ENCODE data around the gene TSPAN9.

Gene TSPAN9

GRCh38 chr12:3207175-3207574 lies 130.0 kb downstream of the TSPAN9 start:
- Histone ChIP-seq H3K4me1 (ENCODE audit: insufficient read depth, low read length) (peaks cover 19% of the 10 kb centered on the region), H3K9ac (ENCODE audit: low read depth, low read length) (no peak overlapping the region), H3K36me3 (ENCODE audit: insufficient read depth, low read length) (no peaks in the 10 kb centered on the region), H3K9me3 (ENCODE audit: control insufficient read depth, insufficient read depth, low read length) (no peaks in the 10 kb centered on the region)

DNA sequence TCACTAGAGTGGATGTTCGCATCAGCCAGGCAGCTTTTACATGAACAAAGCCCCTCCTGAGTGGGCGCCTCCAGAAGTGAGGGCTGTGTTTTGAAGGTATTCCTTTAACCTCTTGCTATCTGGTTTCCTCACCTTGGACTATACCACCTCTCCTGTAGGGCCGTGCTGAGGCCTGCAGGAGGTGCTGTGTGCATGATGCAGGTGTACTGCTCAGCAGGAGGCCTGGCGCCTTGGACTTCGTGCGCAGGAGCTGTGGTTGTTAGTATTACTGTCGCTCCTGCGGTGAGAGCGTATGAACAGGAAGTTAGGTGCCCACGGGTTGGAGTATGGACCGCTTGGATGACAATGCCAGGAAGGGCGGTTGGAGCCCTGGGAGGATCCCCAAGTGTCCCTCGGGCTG lies 130.7 kb downstream of the TSPAN9 start:
- Histone ChIP-seq H3K4me1 (ENCODE audit: insufficient read depth, low read length) (peaks cover 14% of the 10 kb centered on the region), H3K9ac (ENCODE audit: low read depth, low read length) (no peak overlapping the region), H3K36me3 (ENCODE audit: insufficient read depth, low read length) (no peaks in the 10 kb centered on the region), H3K9me3 (ENCODE audit: control insufficient read depth, insufficient read depth, low read length) (no peaks in the 10 kb centered on the region)

- H3K4me1 ChIP-seq (ENCODE audit: insufficient read depth, low read length) = peaks cover 15% of the 10 kb centered on the region
- no peaks in the 10 kb centered on the region for H3K9me3 ChIP-seq (ENCODE audit: control insufficient read depth, insufficient read depth, low read length)
- no peak overlapping the region for H3K9ac ChIP-seq (ENCODE audit: low read depth, low read length)
- no peaks in the 10 kb centered on the region for H3K36me3 ChIP-seq (ENCODE audit: insufficient read depth, low read length)
Measured at GRCh38 chr12:3213188-3213587, 136.0 kb downstream of the TSPAN9 start.

- H3K9me3 ChIP-seq (ENCODE audit: control insufficient read depth, insufficient read depth, low read length) = no peaks in the 10 kb centered on the region
- peaks cover 15% of the 10 kb centered on the region for H3K4me1 ChIP-seq (ENCODE audit: insufficient read depth, low read length)
- H3K9ac ChIP-seq (ENCODE audit: low read depth, low read length) = no peak overlapping the region
- no peaks in the 10 kb centered on the region for H3K36me3 ChIP-seq (ENCODE audit: insufficient read depth, low read length)
Measured at GRCh38 chr12:3213768-3214167, 136.6 kb downstream of the TSPAN9 start.

DNA sequence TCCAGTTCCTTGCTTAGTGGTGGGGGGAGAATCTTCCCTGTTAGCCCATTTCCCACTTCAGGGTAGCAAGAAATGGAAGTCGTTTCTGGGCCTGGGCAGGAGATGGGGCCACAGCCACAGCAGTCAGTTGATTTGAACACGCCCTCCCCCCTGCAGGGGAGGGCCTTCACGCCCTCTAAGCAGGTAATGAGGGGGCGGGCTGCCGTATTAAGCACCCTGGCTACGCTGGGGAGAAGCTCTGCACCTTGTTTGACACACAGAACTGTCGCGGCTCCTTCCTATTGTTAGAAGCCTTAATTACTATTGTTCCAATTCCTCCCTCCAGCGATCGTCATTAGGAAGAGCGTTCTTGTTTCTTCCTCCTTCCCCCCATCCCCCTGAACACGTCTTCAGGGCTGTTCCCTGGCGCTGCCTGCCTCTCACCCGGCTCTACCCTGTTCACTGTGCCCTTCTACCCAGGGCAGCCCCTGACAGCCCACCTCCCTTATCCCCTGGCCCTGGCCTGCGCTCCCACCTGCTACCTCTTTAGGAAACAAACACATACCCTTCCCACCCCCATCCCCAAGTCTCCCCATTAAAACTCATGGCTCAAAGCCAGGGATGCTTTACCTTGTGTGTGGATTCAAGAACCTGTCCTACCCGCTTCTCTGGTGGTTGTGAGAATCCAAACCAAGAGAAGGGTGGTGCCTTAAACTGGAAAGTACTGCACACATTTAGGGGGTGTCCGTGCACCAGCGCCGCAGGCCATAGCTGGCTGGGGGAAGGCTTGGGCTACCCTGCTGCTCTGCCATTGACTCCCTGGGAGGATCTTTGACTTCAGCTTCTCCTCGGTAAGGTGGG lies 137.6 kb downstream of the TSPAN9 start:
- no peak overlapping the region; the same call in 1 of the 2 replicates for H3K9ac ChIP-seq (ENCODE audit: low read depth, low read length)
- H3K36me3 ChIP-seq (ENCODE audit: insufficient read depth, low read length) = no peaks in the 10 kb centered on the region
- no peaks in the 10 kb centered on the region for H3K9me3 ChIP-seq (ENCODE audit: control insufficient read depth, insufficient read depth, low read length)
- H3K4me1 ChIP-seq (ENCODE audit: insufficient read depth, low read length) = peaks cover 15% of the 10 kb centered on the region

DNA sequence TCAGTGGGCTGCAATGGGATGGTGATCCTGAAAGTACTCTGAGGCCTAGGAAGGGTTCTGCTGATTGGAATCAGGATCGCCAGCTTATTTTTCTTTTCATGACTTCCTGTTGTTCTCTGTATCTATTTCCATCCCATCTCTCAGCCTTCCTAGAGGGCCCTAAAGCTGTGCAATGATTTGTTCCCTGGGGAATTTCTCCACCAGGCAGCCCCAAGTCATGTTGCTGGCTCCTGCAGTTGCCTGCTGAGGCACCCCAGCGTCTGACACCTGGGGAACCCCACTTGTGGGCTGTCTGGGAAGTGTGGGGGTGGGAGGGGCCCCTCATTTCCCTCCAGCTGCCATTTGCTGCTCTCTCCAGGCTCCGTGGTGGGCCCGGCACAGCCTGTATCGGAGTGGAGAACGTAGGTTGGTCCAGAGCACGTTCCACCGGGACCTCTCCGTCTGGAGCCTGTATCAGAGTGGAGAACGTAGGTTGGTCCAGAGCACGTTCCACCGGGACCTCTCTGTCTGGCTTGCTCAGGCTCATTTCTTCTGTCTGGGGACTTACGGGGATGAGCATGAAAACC lies 138.3 kb downstream of the TSPAN9 start:
- H3K4me1 ChIP-seq (ENCODE audit: insufficient read depth, low read length) = peaks cover 15% of the 10 kb centered on the region
- no peaks in the 10 kb centered on the region for H3K9me3 ChIP-seq (ENCODE audit: control insufficient read depth, insufficient read depth, low read length)
- H3K9ac ChIP-seq (ENCODE audit: low read depth, low read length) = no peak overlapping the region
- H3K36me3 ChIP-seq (ENCODE audit: insufficient read depth, low read length) = no peaks in the 10 kb centered on the region

DNA sequence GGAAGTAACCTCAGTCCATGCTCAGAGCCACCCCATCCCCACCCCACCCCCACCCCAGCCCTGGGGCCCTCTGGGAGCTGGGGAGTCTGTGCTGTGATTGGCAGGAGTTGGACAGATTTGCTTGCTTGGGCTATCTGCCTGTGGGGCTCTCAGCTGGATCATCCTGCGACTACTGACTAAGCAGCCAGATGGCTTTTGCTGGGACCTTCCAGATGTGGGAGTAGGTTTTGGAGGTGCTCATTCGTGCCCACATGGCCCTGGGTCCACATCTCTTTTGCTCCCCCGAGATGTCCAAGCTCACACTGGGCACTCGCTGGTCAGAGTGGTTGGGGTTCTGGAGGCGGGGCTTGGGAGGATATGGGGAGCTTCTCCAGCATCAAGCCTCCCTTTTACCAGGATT lies 138.9 kb downstream of the TSPAN9 start:
- H3K9ac ChIP-seq (ENCODE audit: low read depth, low read length) = no peak overlapping the region
- peaks cover 15% of the 10 kb centered on the region for H3K4me1 ChIP-seq (ENCODE audit: insufficient read depth, low read length)
- no peaks in the 10 kb centered on the region for H3K36me3 ChIP-seq (ENCODE audit: insufficient read depth, low read length)
- no peaks in the 10 kb centered on the region for H3K9me3 ChIP-seq (ENCODE audit: control insufficient read depth, insufficient read depth, low read length)

GRCh38 chr12:3216726-3217682 lies 139.8 kb downstream of the TSPAN9 start:
- Histone ChIP-seq H3K9me3 (ENCODE audit: control insufficient read depth, insufficient read depth, low read length) (no peaks in the 10 kb centered on the region), H3K4me1 (ENCODE audit: insufficient read depth, low read length) (peaks cover 15% of the 10 kb centered on the region), H3K36me3 (ENCODE audit: insufficient read depth, low read length) (no peaks in the 10 kb centered on the region), H3K9ac (ENCODE audit: low read depth, low read length) (no peak overlapping the region)

DNA sequence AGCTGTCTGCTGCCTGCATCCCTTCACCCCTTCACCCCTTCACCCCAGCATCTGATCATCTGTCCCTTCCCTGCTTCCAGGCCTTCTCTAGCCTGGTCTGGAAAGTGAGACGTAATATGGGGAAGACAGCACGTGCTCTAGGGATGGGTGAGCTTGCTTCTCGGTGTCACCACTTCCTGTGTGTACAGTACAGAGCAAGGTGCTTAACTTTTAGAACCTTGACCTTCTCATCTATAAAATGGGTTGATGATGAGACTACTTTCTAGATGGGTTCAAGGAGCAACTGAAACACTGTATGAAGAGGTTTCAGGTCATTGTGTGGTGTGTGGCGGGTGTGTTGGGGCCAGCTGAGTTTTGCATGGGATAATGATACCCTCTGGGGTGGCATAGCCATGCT lies 140.5 kb downstream of the TSPAN9 start:
- Histone ChIP-seq H3K9ac (ENCODE audit: low read depth, low read length) (no peak overlapping the region), H3K4me1 (ENCODE audit: insufficient read depth, low read length) (peaks cover 15% of the 10 kb centered on the region), H3K9me3 (ENCODE audit: control insufficient read depth, insufficient read depth, low read length) (no peaks in the 10 kb centered on the region), H3K36me3 (ENCODE audit: insufficient read depth, low read length) (no peaks in the 10 kb centered on the region)

GRCh38 chr12:3218228-3219171 lies 141.3 kb downstream of the TSPAN9 start:
- H3K4me1 ChIP-seq (ENCODE audit: insufficient read depth, low read length) = peaks cover 15% of the 10 kb centered on the region
- H3K9me3 ChIP-seq (ENCODE audit: control insufficient read depth, insufficient read depth, low read length) = no peaks in the 10 kb centered on the region
- H3K36me3 ChIP-seq (ENCODE audit: insufficient read depth, low read length) = no peaks in the 10 kb centered on the region
- H3K9ac ChIP-seq (ENCODE audit: low read depth, low read length) = no peak overlapping the region

DNA sequence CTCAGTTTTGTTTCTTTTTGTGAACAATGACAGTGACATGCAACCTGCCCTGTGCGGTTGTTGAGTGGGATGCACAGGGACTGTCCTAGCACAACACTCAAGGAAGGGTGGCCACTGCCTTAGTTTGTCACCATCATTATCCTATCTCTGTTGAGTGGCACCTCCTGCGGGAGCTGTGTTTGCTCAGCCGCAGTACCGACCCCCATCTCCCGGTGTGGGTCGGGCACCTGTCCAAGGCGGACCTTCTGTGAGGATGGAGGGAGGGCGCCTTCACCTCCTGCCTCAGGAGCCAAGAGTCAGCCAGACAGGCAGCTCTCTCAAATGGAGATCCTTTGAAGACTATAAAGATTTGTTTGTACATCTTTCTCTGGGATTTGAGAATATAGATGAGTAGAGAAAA lies 142.1 kb downstream of the TSPAN9 start:
- peaks cover 7% of the 10 kb centered on the region for H3K4me1 ChIP-seq (ENCODE audit: insufficient read depth, low read length)
- H3K36me3 ChIP-seq (ENCODE audit: insufficient read depth, low read length) = no peaks in the 10 kb centered on the region
- no peaks in the 10 kb centered on the region for H3K9me3 ChIP-seq (ENCODE audit: control insufficient read depth, insufficient read depth, low read length)
- H3K9ac ChIP-seq (ENCODE audit: low read depth, low read length) = no peak overlapping the region

DNA sequence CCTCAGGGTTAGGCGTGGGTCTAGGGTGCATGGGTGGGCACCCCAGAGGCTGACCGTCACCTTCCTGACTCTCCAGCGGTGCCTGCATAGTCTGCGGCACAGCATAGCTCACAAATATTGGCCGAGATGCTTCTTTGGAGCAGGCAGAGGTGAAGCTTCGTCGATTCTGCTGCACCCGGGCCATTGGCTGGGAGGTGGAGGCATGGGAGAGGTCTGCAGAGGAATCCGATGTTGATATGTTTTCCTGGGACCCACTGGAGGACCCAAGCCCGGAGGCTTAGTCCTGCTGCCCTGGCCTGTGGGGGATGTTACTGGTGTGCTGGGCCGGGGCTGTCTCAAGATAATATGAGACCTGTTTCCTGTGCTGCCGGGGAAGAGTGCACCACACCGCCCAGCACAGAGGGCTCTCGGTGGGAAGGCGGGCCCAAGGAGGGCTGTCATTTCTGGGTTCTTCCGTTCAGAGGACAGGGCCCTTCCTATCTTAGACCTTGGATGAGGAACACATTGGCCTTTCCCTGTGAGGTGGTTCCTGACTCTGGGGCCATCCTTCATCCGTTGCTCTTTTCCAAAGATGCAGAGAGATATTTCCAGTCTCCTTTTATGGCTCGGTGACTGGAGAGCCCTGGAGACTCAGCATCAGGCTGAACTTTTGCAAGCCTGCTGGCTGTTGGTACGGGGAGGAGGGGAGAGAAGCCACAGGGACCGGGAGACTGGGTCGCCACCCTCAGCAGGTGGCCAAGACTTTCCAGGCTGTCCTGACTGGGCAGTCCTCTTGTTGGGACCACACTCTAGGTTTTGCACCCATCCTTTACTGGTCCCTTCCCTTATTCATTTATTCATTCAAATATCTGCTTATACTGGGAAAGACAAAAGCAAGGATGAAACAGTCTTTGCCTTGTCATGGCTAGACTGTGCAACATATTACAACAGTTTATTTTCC lies 143.5 kb downstream of the TSPAN9 start:
- H3K36me3 ChIP-seq (ENCODE audit: insufficient read depth, low read length) = no peaks in the 10 kb centered on the region

GRCh38 chr12:3222306-3222705 lies 145.1 kb downstream of the TSPAN9 start:
- peaks cover 12% of the 10 kb centered on the region; the same call in 1 of the 2 replicates for H3K4me1 ChIP-seq (ENCODE audit: insufficient read depth, low read length)
- H3K9ac ChIP-seq (ENCODE audit: low read depth, low read length) = no peak overlapping the region
- no peaks in the 10 kb centered on the region for H3K9me3 ChIP-seq (ENCODE audit: control insufficient read depth, insufficient read depth, low read length)
- no peaks in the 10 kb centered on the region for H3K36me3 ChIP-seq (ENCODE audit: insufficient read depth, low read length)

More for the DNA sequence above, 143.5 kb downstream of the TSPAN9 start:
- Histone ChIP-seq H3K4me1 (ENCODE audit: insufficient read depth, low read length) (no peaks in the 10 kb centered on the region), H3K9me3 (ENCODE audit: control insufficient read depth, insufficient read depth, low read length) (no peaks in the 10 kb centered on the region), H3K9ac (ENCODE audit: low read depth, low read length) (no peak overlapping the region)

All from ES-I3 (cell line).